GM12878 (cell line): ENCODE data around the gene INO80D. TPM values are rescaled to one million over a fixed set of nuclear protein-coding genes. Genes with fewer than 3 reads are reported as not detected.

Experiments used
- ATAC-seq: fragments of 200-7000 bp; cut with Tn5 transposase; 3 replicates; pipeline ENCODE4 v1.9.1; 2020; ENCODE audit warnings: mild to moderate bottlenecking, moderate library complexity
- BruUV-seq: library from RNA; stranded (reverse); fragments of 400-500 nt; replicated peaks from 2 replicates; lab custom pipeline; 2021; lab: Mats Ljungman, UMichigan
- CTCF ChIA-PET: fragments of 300-600 bp; sonication (Branson Sonifier 250); formaldehyde crosslinking; extraction: SDS; loops from one replicate; lab custom pipeline; 2021; ENCODE audit warnings: inconsistent platforms; lab: Yijun Ruan, JAX
- POLR2A ChIA-PET: fragments of 350-600 bp; formaldehyde crosslinking; extraction: SDS; loops from one replicate; lab custom pipeline; 2021; ENCODE audit warnings: inconsistent platforms; lab: Charles Lee
- RAD21 ChIA-PET: fragments of 300-600 bp; sonication (Branson Sonifier 250); formaldehyde crosslinking; loops from one replicate; lab custom pipeline; 2023; ENCODE audit warnings: antibody characterized with exemption; ENCODE audit not compliant: unreplicated experiment; lab: Charles Lee
- SMC1A ChIA-PET: fragments of 300-600 bp; sonication (Branson Sonifier 250); formaldehyde crosslinking; loops from one replicate; lab custom pipeline; 2023; ENCODE audit not compliant: unreplicated experiment, uncharacterized antibody; lab: Charles Lee
- DNase-seq: peaks from one replicate; pipeline ENCODE4 v3.0.0-alpha.2; 2011; ENCODE audit warnings: low read depth, low spot score
- FAIRE-seq: peaks from 3 replicates; lab custom pipeline; 2011; peaks lifted over from hg19 to GRCh38; lab: Jason Lieb, UNC
- H2AFZ ChIP-seq: 2 replicates; pipeline ENCODE4 v1.6.0; 2011; ENCODE audit warnings: low read depth, low read length, control low read depth; ENCODE audit not compliant: control insufficient read depth
- H3K27ac ChIP-seq: 2 replicates; pipeline ENCODE4 v1.5.1; 2011; ENCODE audit warnings: control low read depth; ENCODE audit not compliant: control insufficient read depth, insufficient read depth
- H3K27me3 ChIP-seq, 2 experiments: replicated peaks in 1 of 2; 2 replicates each; pipeline versions ENCODE4 v1.6.0 to v1.6.1; 2011; ENCODE audit warnings: low read length in 1 of 2; ENCODE audit not compliant: control insufficient read depth in 2 of 2, insufficient read depth in 2 of 2
- H3K36me3 ChIP-seq, 2 experiments: 2 replicates each; pipeline ENCODE4 v1.5.1; 2011; ENCODE audit warnings: low read length in 1 of 2; ENCODE audit not compliant: control insufficient read depth in 2 of 2, insufficient read depth in 2 of 2
- H3K4me1 ChIP-seq: 2 replicates; pipeline ENCODE4 v1.6.1; 2011; ENCODE audit warnings: mild to moderate bottlenecking, low read length, moderate library complexity, mixed read lengths; ENCODE audit not compliant: control insufficient read depth, insufficient read depth
- H3K4me2 ChIP-seq: 2 replicates; pipeline ENCODE4 v1.6.0; 2011; ENCODE audit warnings: control low read depth; ENCODE audit not compliant: control insufficient read depth, insufficient read depth
- H3K4me3 ChIP-seq: fragments of 200-600 bp; sonication (generic); 2 replicates; pipeline ENCODE4 v1.5.1; 2016
- H3K79me2 ChIP-seq: 2 replicates; pipeline ENCODE4 v1.6.0; 2011; ENCODE audit warnings: low read length; ENCODE audit not compliant: control insufficient read depth, insufficient read depth
- H3K9ac ChIP-seq: 2 replicates; pipeline ENCODE4 v1.8.0; 2011; ENCODE audit warnings: low read length, control low read depth, mixed read lengths; ENCODE audit not compliant: control insufficient read depth, insufficient read depth
- H3K9me3 ChIP-seq: replicated peaks from 3 replicates; pipeline ENCODE4 v1.5.1; 2011; ENCODE audit warnings: mild to moderate bottlenecking, low read length; ENCODE audit not compliant: control insufficient read depth, insufficient read depth
- H4K20me1 ChIP-seq: 2 replicates; pipeline ENCODE4 v1.6.0; 2011; ENCODE audit not compliant: control insufficient read depth, insufficient read depth
- CHD4 ChIP-seq: fragments of 200-600 bp; sonication (generic); IDR thresholded peaks from 2 replicates; pipeline ENCODE4 v1.6.1; 2016; ENCODE audit warnings: mild to moderate bottlenecking
- GABPA ChIP-seq: IDR thresholded peaks from 2 replicates; pipeline ENCODE4 v1.6.1; 2014; ENCODE audit warnings: antibody characterized with exemption, low read depth, mild to moderate bottlenecking, inconsistent platforms
- GATAD2B ChIP-seq: fragments of 450-650 bp; conservative IDR thresholded peaks from 2 replicates; pipeline ENCODE4 v1.6.1; 2017; ENCODE audit warnings: low read depth, mild to moderate bottlenecking, moderate library complexity
- MTA3 ChIP-seq: IDR thresholded peaks from 2 replicates; pipeline ENCODE4 v1.6.1; 2012; ENCODE audit warnings: low read length, inconsistent platforms, borderline replicate concordance
- PAX8 ChIP-seq: fragments of 450-650 bp; IDR thresholded peaks from 2 replicates; pipeline ENCODE4 v1.6.1; 2017; ENCODE audit warnings: mild to moderate bottlenecking, moderate library complexity
- PKNOX1 ChIP-seq: fragments of 450-650 bp; IDR thresholded peaks from 2 replicates; pipeline ENCODE4 v1.6.1; 2016; ENCODE audit warnings: mild to moderate bottlenecking
- PML ChIP-seq: IDR thresholded peaks from 2 replicates; pipeline ENCODE4 v1.6.1; 2012; ENCODE audit warnings: low read length, inconsistent platforms
- POU2F2 ChIP-seq: IDR thresholded peaks from 3 replicates; pipeline ENCODE4 v1.6.1; 2011; ENCODE audit warnings: low read depth, mild to moderate bottlenecking, low read length, borderline replicate concordance
- RB1 ChIP-seq: fragments of 450-650 bp; formaldehyde crosslinking; IDR thresholded peaks from 2 replicates; pipeline ENCODE4 v1.6.1; 2017; ENCODE audit warnings: mild to moderate bottlenecking, borderline replicate concordance
- REST ChIP-seq: IDR thresholded peaks from 2 replicates; pipeline ENCODE4 v1.6.1; 2012; ENCODE audit warnings: mild to moderate bottlenecking, low read depth, low read length
- RFX5 ChIP-seq: IDR thresholded peaks from 2 replicates; pipeline ENCODE4 v1.6.1; 2011; ENCODE audit warnings: low read depth, low read length, improper control_type of control experiment
- SIX5 ChIP-seq: IDR thresholded peaks from 2 replicates; pipeline ENCODE4 v1.6.1; 2011; ENCODE audit warnings: mild to moderate bottlenecking, low read depth, low read length, moderate library complexity; ENCODE audit not compliant: severe bottlenecking
- SUZ12 ChIP-seq: fragments of 200-600 bp; sonication (generic); IDR thresholded peaks from one replicate; pipeline ENCODE4 v1.6.1; 2018; ENCODE audit warnings: antibody characterized with exemption, mild to moderate bottlenecking; ENCODE audit not compliant: unreplicated experiment
- WGBS: methylation state at CpG from one replicate; pipeline ENCODE4 v1.1.6; 2016; ENCODE audit warnings: low lambda C conversion rate; ENCODE audit not compliant: insufficient replicate concordance, insufficient coverage; ENCODE audit errors: missing lambda C conversion rate; 5-methylcytosine and 5-hydroxymethylcytosine counted together
- in situ Hi-C: fragments of 300-500 bp; cut with MboI; formaldehyde crosslinking; loops from 9 replicates; pipeline ENCODE4 v1.14.3; 2018; ENCODE audit warnings: mixed read lengths
- intact Hi-C: fragments of 100-400 bp; cut with micrococcal nuclease; formaldehyde crosslinking; loops from one replicate; pipeline ENCODE4 v1.14.2; 2022; ENCODE audit not compliant: unreplicated experiment
- polyA plus RNA-seq, 11 experiments: library from polyadenylated mRNA; depleted of rRNA in 4 of 11; unstranded in 6 of 11; stranded (reverse) in 5 of 11; fragments of >200 nt; fragmentation: Nextera tagmentation in 4 of 11; fragmentation: Illumina TruSeq in 1 of 11; extraction: Ambion mirVana in 4 of 11; extraction: Trizol in 1 of 11; gene quantifications; 1 replicate in 1 of 11; 2 replicates in 10 of 11; pipeline versions ENCODE4 v1.2.1 to v1.2.3, GENCODE V29; 2011 to 2016; ENCODE audit warnings: inconsistent platforms in 2 of 11, missing spikeins in 2 of 11, low read depth in 1 of 11
- total RNA-seq, 4 experiments: library from RNA; depleted of rRNA in 3 of 4; stranded (reverse); fragments of >200 nt in 3 of 4; fragmentation: Illumina TruSeq in 1 of 4; extraction: Trizol in 1 of 4; gene quantifications; 2 replicates each; pipeline versions ENCODE4 v1.2.1 to v1.2.3, GENCODE V29; 2013 to 2021
- TF ChIP-seq, protein P1 (sequence below): IDR thresholded peaks from 2 replicates; pipeline ENCODE4 v1.6.1; 2011; ENCODE audit warnings: borderline replicate concordance, low read depth, mild to moderate bottlenecking, moderate library complexity, low read length; ENCODE audit not compliant: insufficient read depth, poor library complexity, severe bottlenecking

Gene INO80D
- total and polyA plus RNA-seq, 10 of the 15 experiments (the other 5 are each of a cell fraction or from before 2014, with no cell fraction given) = 0.73 to 16.3 (median 4.7) TPM

DNA sequence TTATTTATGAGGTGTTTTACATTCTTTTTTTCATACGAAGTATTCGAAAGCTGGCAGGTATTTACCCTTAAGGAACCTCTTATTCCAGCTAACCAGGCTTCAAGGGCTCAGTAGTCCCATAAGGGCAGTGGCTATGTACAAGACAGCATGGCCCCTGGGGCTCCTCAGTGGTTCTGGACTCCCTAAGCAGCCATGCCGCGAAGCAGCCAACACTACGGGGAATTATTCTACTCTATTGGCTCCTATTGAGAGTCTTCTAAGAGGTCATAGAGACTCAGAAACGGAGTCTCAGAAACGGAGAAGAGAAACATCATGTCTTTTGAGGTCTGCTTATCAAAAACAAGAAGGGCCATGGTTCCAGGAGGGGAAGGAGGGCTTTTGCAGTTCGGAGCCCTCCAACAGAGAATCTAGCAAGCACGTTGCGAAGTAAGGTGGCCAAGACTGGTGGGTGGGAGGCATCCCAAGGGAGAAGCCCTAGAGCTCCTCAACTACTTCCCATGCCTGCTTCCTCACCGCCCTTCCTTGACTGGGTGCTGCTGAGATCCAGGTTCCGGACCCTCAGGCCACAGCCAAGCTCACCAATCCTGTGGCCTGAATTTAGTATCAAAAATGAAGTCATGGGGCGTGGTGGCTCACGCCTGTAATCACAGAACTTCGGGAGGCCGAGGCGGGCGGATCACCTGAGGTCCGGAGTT, 109.7 kb downstream of the INO80D start:
- H3K36me3 ChIP-seq = no peaks in the 10 kb centered on the region
- H2AFZ ChIP-seq = no peak overlapping the region
- FAIRE-seq (no peak), DNase-seq (no peak), ATAC-seq (no peak)
- H3K27ac ChIP-seq = no peak overlapping the region
- in situ Hi-C loops = no loop called here
- RAD21 ChIA-PET = interaction anchor here (1.0 to 2.8 kb wide), 2 partner anchors 8 to 108 kb away, joined by 3 to 12 read pairs; no protein-coding TSS in a partner anchor
- TF ChIP-seq, protein P1, sequence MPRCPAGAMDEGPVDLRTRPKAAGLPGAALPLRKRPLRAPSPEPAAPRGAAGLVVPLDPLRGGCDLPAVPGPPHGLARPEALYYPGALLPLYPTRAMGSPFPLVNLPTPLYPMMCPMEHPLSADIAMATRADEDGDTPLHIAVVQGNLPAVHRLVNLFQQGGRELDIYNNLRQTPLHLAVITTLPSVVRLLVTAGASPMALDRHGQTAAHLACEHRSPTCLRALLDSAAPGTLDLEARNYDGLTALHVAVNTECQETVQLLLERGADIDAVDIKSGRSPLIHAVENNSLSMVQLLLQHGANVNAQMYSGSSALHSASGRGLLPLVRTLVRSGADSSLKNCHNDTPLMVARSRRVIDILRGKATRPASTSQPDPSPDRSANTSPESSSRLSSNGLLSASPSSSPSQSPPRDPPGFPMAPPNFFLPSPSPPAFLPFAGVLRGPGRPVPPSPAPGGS = no peak
- no peak for TF ChIP-seq CHD4
- no peak for TF ChIP-seq PAX8
- no peak for TF ChIP-seq PML
- no peak for TF ChIP-seq RB1
- TF ChIP-seq SUZ12 = no peak
- TF ChIP-seq PKNOX1 = no peak
- TF ChIP-seq MTA3 = no peak
- TF ChIP-seq GABPA = no peak
- TF ChIP-seq SIX5 = no peak
- no peak for TF ChIP-seq POU2F2
- TF ChIP-seq RFX5 = no peak
- TF ChIP-seq GATAD2B = no peak
- TF ChIP-seq REST = no peak
- no peaks in the 10 kb centered on the region for H3K9me3 ChIP-seq
- no TSS peak for BruUV-seq
- POLR2A ChIA-PET = interaction anchor here (0.7 to 1.0 kb wide), 2 partner anchors 8 to 9 kb away, joined by 3 to 5 read pairs; no protein-coding TSS in a partner anchor
- H3K4me2 ChIP-seq = no peak overlapping the region
- SMC1A ChIA-PET = interaction anchor here (0.8 to 1.1 kb wide), 2 partner anchors 11 to 29 kb away, joined by 3 read pairs; no protein-coding TSS in a partner anchor
- H3K9ac ChIP-seq = no peak overlapping the region
- 59% methylated on average over 19 of the region's 19 CpGs for WGBS
- no peaks in the 10 kb centered on the region for H4K20me1 ChIP-seq
- H3K27me3 ChIP-seq = no peaks in the 10 kb centered on the region; a peak in 1 of 4 replicates
- H3K4me3 ChIP-seq = no peak overlapping the region
- H3K4me1 ChIP-seq = no peaks in the 10 kb centered on the region
- H3K79me2 ChIP-seq = no peaks in the 10 kb centered on the region
- intact Hi-C loops = no loop called here
- CTCF ChIA-PET = interaction anchor here (0.5 to 1.7 kb wide), 2 partner anchors 178 to 1311 kb away, joined by 3 to 6 read pairs; no protein-coding TSS in a partner anchor
